ENCODE measurements around the gene PGAP3.

GRCh38 chr17:39736319-39737165 is 48.7 kb upstream of the PGAP3 start:
- TF ChIP-seq ZFP30 (CRISPR knock-in tag; IDR thresholded peaks at IDR 0.05) (no peak), TCF4 (CRISPR knock-in tag; IDR thresholded peaks at IDR 0.05; ENCODE audit: borderline replicate concordance) (no peak), ESRRG (CRISPR knock-in tag; IDR thresholded peaks at IDR 0.05) (no peak), ZNF70 (CRISPR knock-in tag; IDR thresholded peaks at IDR 0.05) (no peak), ZNF565 (CRISPR knock-in tag; conservative IDR thresholded peaks at IDR 0.05; ENCODE audit: low read depth) (no peak), OSR1 (CRISPR knock-in tag; IDR thresholded peaks at IDR 0.05) (no peak), CREB5 (CRISPR knock-in tag; IDR thresholded peaks at IDR 0.05; ENCODE audit: low read depth) (no peak), PPARA (CRISPR knock-in tag; IDR thresholded peaks at IDR 0.05; ENCODE audit: borderline replicate concordance) (no peak), ZFP3 (CRISPR knock-in tag; IDR thresholded peaks at IDR 0.05) (no peak), RARB (CRISPR knock-in tag; IDR thresholded peaks at IDR 0.05) (no peak), POU6F1 (CRISPR knock-in tag; IDR thresholded peaks at IDR 0.05; ENCODE audit: borderline replicate concordance, low read depth) (no peak), TSHZ2 (CRISPR knock-in tag; IDR thresholded peaks at IDR 0.05) (no peak), TOX (CRISPR knock-in tag; IDR thresholded peaks at IDR 0.05; ENCODE audit: borderline replicate concordance) (no peak), BACH2 (CRISPR knock-in tag; IDR thresholded peaks at IDR 0.05; ENCODE audit: borderline replicate concordance) (no peak)

All from SK-N-SH treated with all-trans-retinoic acid at 6 μM for 48 hours (cell line).